GM12878 (cell line): ENCODE measurements around the gene OPN1LW. TPM values are rescaled to one million over a fixed set of nuclear protein-coding genes. Genes with fewer than 3 reads are reported as not detected.

Source experiments
- ATAC-seq: fragments of 200-7000 bp; cut with Tn5 transposase; 3 replicates; pipeline ENCODE4 v1.9.1; 2020; ENCODE audit warnings: mild to moderate bottlenecking, moderate library complexity
- BruUV-seq: library from RNA; stranded (reverse); fragments of 400-500 nt; replicated peaks from 2 replicates; lab custom pipeline; 2021; lab: Mats Ljungman, UMichigan
- CTCF ChIA-PET: fragments of 300-600 bp; sonication (Branson Sonifier 250); formaldehyde crosslinking; extraction: SDS; loops from one replicate; lab custom pipeline; 2021; ENCODE audit warnings: inconsistent platforms; lab: Yijun Ruan, JAX
- POLR2A ChIA-PET: fragments of 350-600 bp; formaldehyde crosslinking; extraction: SDS; loops from one replicate; lab custom pipeline; 2021; ENCODE audit warnings: inconsistent platforms; lab: Charles Lee
- RAD21 ChIA-PET: fragments of 300-600 bp; sonication (Branson Sonifier 250); formaldehyde crosslinking; loops from one replicate; lab custom pipeline; 2023; ENCODE audit warnings: antibody characterized with exemption; ENCODE audit not compliant: unreplicated experiment; lab: Charles Lee
- SMC1A ChIA-PET: fragments of 300-600 bp; sonication (Branson Sonifier 250); formaldehyde crosslinking; loops from one replicate; lab custom pipeline; 2023; ENCODE audit not compliant: unreplicated experiment, uncharacterized antibody; lab: Charles Lee
- DNase-seq: peaks from one replicate; pipeline ENCODE4 v3.0.0-alpha.2; 2011; ENCODE audit warnings: low read depth, low spot score
- FAIRE-seq: peaks from 3 replicates; lab custom pipeline; 2011; peaks lifted over from hg19 to GRCh38; lab: Jason Lieb, UNC
- H2AFZ ChIP-seq: 2 replicates; pipeline ENCODE4 v1.6.0; 2011; ENCODE audit warnings: low read depth, low read length, control low read depth; ENCODE audit not compliant: control insufficient read depth
- H3K27ac ChIP-seq: 2 replicates; pipeline ENCODE4 v1.5.1; 2011; ENCODE audit warnings: control low read depth; ENCODE audit not compliant: control insufficient read depth, insufficient read depth
- H3K27me3 ChIP-seq, 2 experiments: replicated peaks in 1 of 2; 2 replicates each; pipeline versions ENCODE4 v1.6.0 to v1.6.1; 2011; ENCODE audit warnings: low read length in 1 of 2; ENCODE audit not compliant: control insufficient read depth in 2 of 2, insufficient read depth in 2 of 2
- H3K36me3 ChIP-seq, 2 experiments: 2 replicates each; pipeline ENCODE4 v1.5.1; 2011; ENCODE audit warnings: low read length in 1 of 2; ENCODE audit not compliant: control insufficient read depth in 2 of 2, insufficient read depth in 2 of 2
- H3K4me1 ChIP-seq: 2 replicates; pipeline ENCODE4 v1.6.1; 2011; ENCODE audit warnings: mild to moderate bottlenecking, low read length, moderate library complexity, mixed read lengths; ENCODE audit not compliant: control insufficient read depth, insufficient read depth
- H3K4me2 ChIP-seq: 2 replicates; pipeline ENCODE4 v1.6.0; 2011; ENCODE audit warnings: control low read depth; ENCODE audit not compliant: control insufficient read depth, insufficient read depth
- H3K4me3 ChIP-seq: fragments of 200-600 bp; sonication (generic); 2 replicates; pipeline ENCODE4 v1.5.1; 2016
- H3K79me2 ChIP-seq: 2 replicates; pipeline ENCODE4 v1.6.0; 2011; ENCODE audit warnings: low read length; ENCODE audit not compliant: control insufficient read depth, insufficient read depth
- H3K9ac ChIP-seq: 2 replicates; pipeline ENCODE4 v1.8.0; 2011; ENCODE audit warnings: low read length, control low read depth, mixed read lengths; ENCODE audit not compliant: control insufficient read depth, insufficient read depth
- H3K9me3 ChIP-seq: replicated peaks from 3 replicates; pipeline ENCODE4 v1.5.1; 2011; ENCODE audit warnings: mild to moderate bottlenecking, low read length; ENCODE audit not compliant: control insufficient read depth, insufficient read depth
- H4K20me1 ChIP-seq: 2 replicates; pipeline ENCODE4 v1.6.0; 2011; ENCODE audit not compliant: control insufficient read depth, insufficient read depth
- CTCF ChIP-seq, 3 experiments: IDR thresholded peaks in 2 of 3; conservative IDR thresholded peaks in 1 of 3; 2 replicates each; pipeline ENCODE4 v1.5.1; 2011; ENCODE audit warnings: low read depth in 3 of 3, low read length in 3 of 3, mild to moderate bottlenecking in 3 of 3, control low read depth in 2 of 3, moderate library complexity in 2 of 3, inconsistent platforms in 1 of 3, mixed read lengths in 1 of 3; ENCODE audit not compliant: control insufficient read depth in 2 of 3, insufficient read depth in 1 of 3; ENCODE audit errors: extremely low read depth in 1 of 3
- FOXM1 ChIP-seq: IDR thresholded peaks from 2 replicates; pipeline ENCODE4 v1.6.1; 2012; ENCODE audit warnings: low read depth, mild to moderate bottlenecking, inconsistent platforms, low read length, moderate library complexity
- MTA3 ChIP-seq: IDR thresholded peaks from 2 replicates; pipeline ENCODE4 v1.6.1; 2012; ENCODE audit warnings: low read length, inconsistent platforms, borderline replicate concordance
- NFYB ChIP-seq: IDR thresholded peaks from 2 replicates; pipeline ENCODE4 v1.6.1; 2011; ENCODE audit warnings: low read depth, mild to moderate bottlenecking, low read length, improper control_type of control experiment, moderate library complexity; ENCODE audit not compliant: insufficient read depth
- PBX3 ChIP-seq: IDR thresholded peaks from 2 replicates; pipeline ENCODE4 v1.6.1; 2011; ENCODE audit warnings: mild to moderate bottlenecking, low read depth, low read length, moderate library complexity; ENCODE audit not compliant: insufficient replicate concordance
- SPI1 ChIP-seq: IDR thresholded peaks from 2 replicates; pipeline ENCODE4 v1.6.1; 2011; ENCODE audit warnings: low read depth, mild to moderate bottlenecking, low read length, moderate library complexity, borderline replicate concordance; ENCODE audit not compliant: insufficient read depth
- SREBF1 ChIP-seq: IDR thresholded peaks from 2 replicates; pipeline ENCODE4 v1.6.1; 2012; ENCODE audit warnings: mild to moderate bottlenecking, low read length
- YBX1 ChIP-seq: fragments of 450-650 bp; IDR thresholded peaks from 2 replicates; pipeline ENCODE4 v1.6.1; 2016; ENCODE audit warnings: antibody characterized with exemption
- ZBTB11 ChIP-seq: fragments of 450-650 bp; formaldehyde crosslinking; IDR thresholded peaks from 2 replicates; pipeline ENCODE4 v1.5.0; 2022; ENCODE audit warnings: mild to moderate bottlenecking, missing genetic modification characterization
- ZZZ3 ChIP-seq: IDR thresholded peaks from 2 replicates; pipeline ENCODE4 v1.6.1; 2011; ENCODE audit warnings: low read depth; ENCODE audit not compliant: control insufficient read depth, insufficient read length
- WGBS: methylation state at CpG from one replicate; pipeline ENCODE4 v1.1.6; 2016; ENCODE audit warnings: low lambda C conversion rate; ENCODE audit not compliant: insufficient replicate concordance, insufficient coverage; ENCODE audit errors: missing lambda C conversion rate; 5-methylcytosine and 5-hydroxymethylcytosine counted together
- in situ Hi-C: fragments of 300-500 bp; cut with MboI; formaldehyde crosslinking; loops from 9 replicates; pipeline ENCODE4 v1.14.3; 2018; ENCODE audit warnings: mixed read lengths
- intact Hi-C: fragments of 100-400 bp; cut with micrococcal nuclease; formaldehyde crosslinking; loops from one replicate; pipeline ENCODE4 v1.14.2; 2022; ENCODE audit not compliant: unreplicated experiment
- polyA plus RNA-seq, 11 experiments: library from polyadenylated mRNA; depleted of rRNA in 4 of 11; unstranded in 6 of 11; stranded (reverse) in 5 of 11; fragments of >200 nt; fragmentation: Nextera tagmentation in 4 of 11; fragmentation: Illumina TruSeq in 1 of 11; extraction: Ambion mirVana in 4 of 11; extraction: Trizol in 1 of 11; gene quantifications; 1 replicate in 1 of 11; 2 replicates in 10 of 11; pipeline versions ENCODE4 v1.2.1 to v1.2.3, GENCODE V29; 2011 to 2016; ENCODE audit warnings: inconsistent platforms in 2 of 11, missing spikeins in 2 of 11, low read depth in 1 of 11
- total RNA-seq, 4 experiments: library from RNA; depleted of rRNA in 3 of 4; stranded (reverse); fragments of >200 nt in 3 of 4; fragmentation: Illumina TruSeq in 1 of 4; extraction: Trizol in 1 of 4; gene quantifications; 2 replicates each; pipeline versions ENCODE4 v1.2.1 to v1.2.3, GENCODE V29; 2013 to 2021
- TF ChIP-seq, protein P1 (sequence below): fragments of 450-650 bp; IDR thresholded peaks from 2 replicates; pipeline ENCODE4 v1.6.1; 2017; ENCODE audit warnings: mild to moderate bottlenecking, low read depth, inconsistent platforms; ENCODE audit not compliant: poor library complexity, severe bottlenecking
- TF ChIP-seq, protein P2 (sequence below): fragments of 450-650 bp; IDR thresholded peaks from 2 replicates; pipeline ENCODE4 v1.6.1; 2017; ENCODE audit warnings: borderline replicate concordance

Gene OPN1LW
- total and polyA plus RNA-seq, 10 of the 15 experiments (the other 5 are each of a cell fraction or from before 2014, with no cell fraction given): not detected

- TF ChIP-seq CTCF (IDR thresholded peaks at IDR 0.05 in 2 of 3, conservative IDR thresholded peaks at IDR 0.05 in 1 of 3; ENCODE audit: control insufficient read depth in 2 of 3, extremely low read depth in 1 of 3, insufficient read depth in 1 of 3, low read depth in 3 of 3, low read length in 3 of 3): no peak
Measured at GRCh38 chrX:154138857-154139256, 5.2 kb upstream of the OPN1LW start (continued).

GRCh38 chrX:154140206-154140605 is 3.8 kb upstream of the OPN1LW start:
- CTCF ChIA-PET: no interaction called here
- intact Hi-C loops: no loop called here
- Histone ChIP-seq H3K9ac (no peak overlapping the region), H3K27ac (no peak overlapping the region), H3K36me3 (no peaks in the 10 kb centered on the region), H3K79me2 (no peaks in the 10 kb centered on the region), H3K4me2 (no peak overlapping the region), H4K20me1 (no peaks in the 10 kb centered on the region), H3K27me3 (no peaks in the 10 kb centered on the region; a peak in 1 of 4 replicates), H3K9me3 (no peaks in the 10 kb centered on the region; the same call in 2 of the 3 replicates), H3K4me1 (no peaks in the 10 kb centered on the region), H3K4me3 (no peak overlapping the region), H2AFZ (no peak overlapping the region)
- POLR2A ChIA-PET: no interaction called here
- in situ Hi-C loops: loop anchor here (25.0 kb wide), 3 partner anchors 172 to 1272 kb away; partner anchors contain the start of genes G6PD and IKBKG
- no peak for DNase-seq
- ATAC-seq: no peak
- SMC1A ChIA-PET: no interaction called here
- FAIRE-seq: no peak
- BruUV-seq: no TSS peak
- WGBS: 61% methylated on average over 9 of the region's 12 CpGs
- RAD21 ChIA-PET: no interaction called here
- TF ChIP-seq ZZZ3 (no peak), PBX3 (no peak), FOXM1 (no peak), SREBF1 (no peak), SPI1 (no peak), NFYB (no peak), MTA3 (no peak), ZBTB11 (CRISPR knock-in tag) (no peak), YBX1 (no peak)
- TF ChIP-seq, protein P1, sequence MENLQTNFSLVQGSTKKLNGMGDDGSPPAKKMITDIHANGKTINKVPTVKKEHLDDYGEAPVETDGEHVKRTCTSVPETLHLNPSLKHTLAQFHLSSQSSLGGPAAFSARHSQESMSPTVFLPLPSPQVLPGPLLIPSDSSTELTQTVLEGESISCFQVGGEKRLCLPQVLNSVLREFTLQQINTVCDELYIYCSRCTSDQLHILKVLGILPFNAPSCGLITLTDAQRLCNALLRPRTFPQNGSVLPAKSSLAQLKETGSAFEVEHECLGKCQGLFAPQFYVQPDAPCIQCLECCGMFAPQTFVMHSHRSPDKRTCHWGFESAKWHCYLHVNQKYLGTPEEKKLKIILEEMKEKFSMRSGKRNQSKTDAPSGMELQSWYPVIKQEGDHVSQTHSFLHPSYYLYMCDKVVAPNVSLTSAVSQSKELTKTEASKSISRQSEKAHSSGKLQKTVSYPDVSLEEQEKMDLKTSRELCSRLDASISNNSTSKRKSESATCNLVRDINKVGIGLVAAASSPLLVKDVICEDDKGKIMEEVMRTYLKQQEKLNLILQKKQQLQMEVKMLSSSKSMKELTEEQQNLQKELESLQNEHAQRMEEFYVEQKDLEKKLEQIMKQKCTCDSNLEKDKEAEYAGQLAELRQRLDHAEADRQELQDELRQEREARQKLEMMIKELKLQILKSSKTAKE: no peak
- TF ChIP-seq, protein P2, sequence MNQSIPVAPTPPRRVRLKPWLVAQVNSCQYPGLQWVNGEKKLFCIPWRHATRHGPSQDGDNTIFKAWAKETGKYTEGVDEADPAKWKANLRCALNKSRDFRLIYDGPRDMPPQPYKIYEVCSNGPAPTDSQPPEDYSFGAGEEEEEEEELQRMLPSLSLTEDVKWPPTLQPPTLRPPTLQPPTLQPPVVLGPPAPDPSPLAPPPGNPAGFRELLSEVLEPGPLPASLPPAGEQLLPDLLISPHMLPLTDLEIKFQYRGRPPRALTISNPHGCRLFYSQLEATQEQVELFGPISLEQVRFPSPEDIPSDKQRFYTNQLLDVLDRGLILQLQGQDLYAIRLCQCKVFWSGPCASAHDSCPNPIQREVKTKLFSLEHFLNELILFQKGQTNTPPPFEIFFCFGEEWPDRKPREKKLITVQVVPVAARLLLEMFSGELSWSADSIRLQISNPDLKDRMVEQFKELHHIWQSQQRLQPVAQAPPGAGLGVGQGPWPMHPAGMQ: no peak
